B cell (primary cell): ENCODE measurements around the gene ANKRD13D.

Experiments used
- CTCF ChIP-seq: fragments of 200-600 bp; IDR thresholded peaks from one replicate; pipeline ENCODE4 v1.8.0; 2022; ENCODE audit warnings: antibody characterized with exemption, mild to moderate bottlenecking
- EZH2 ChIP-seq: IDR thresholded peaks from 2 replicates; pipeline ENCODE4 v1.6.1; 2012; ENCODE audit warnings: borderline replicate concordance, low read depth, mild to moderate bottlenecking, moderate library complexity, low read length; ENCODE audit not compliant: insufficient read depth, poor library complexity, severe bottlenecking

- TF ChIP-seq CTCF, result no peak
- no peak for TF ChIP-seq EZH2
Measured at GRCh38 chr11:67256477-67257135, 32.5 kb upstream of the ANKRD13D start.
